ENCODE measurements around the gene BSN. TPM values are rescaled to one million over a fixed set of nuclear protein-coding genes. Genes with fewer than 3 reads are reported as not detected.
A peak's percentile ranks its signal among the peaks of the same experiment; 100 is the strongest.

The BSN gene
- total RNA-seq, 2 donors from 2014 or later, result 0.82 to 11.6 TPM

- intact Hi-C loops (cut with DNase I), result no loop called here
- 65% methylated on average over 2 of the region's 2 CpGs for WGBS
- Histone ChIP-seq H3K27ac (no peak overlapping the region), H3K4me3 (no peak overlapping the region), H3K4me1 (replicated peaks) (no peaks in the 10 kb centered on the region), H3K9me3 (no peaks in the 10 kb centered on the region), H3K27me3 (replicated peaks; ENCODE audit: insufficient read depth) (no peaks in the 10 kb centered on the region), H3K36me3 (no peaks in the 10 kb centered on the region)
- DNase-seq (ENCODE audit: low spot score), result no peak
- TF ChIP-seq POLR2A (IDR thresholded peaks at IDR 0.05) (no peak), POLR2AphosphoS5 (IDR thresholded peaks at IDR 0.05) (no peak), CTCF (IDR thresholded peaks at IDR 0.05) (no peak)
These were observed 34.3 kb upstream of the BSN start for GRCh38 chr3:49519916-49520385.

GRCh38 chr3:49523756-49524747, 30.2 kb upstream of the BSN start:
- intact Hi-C loops (cut with DNase I), result no loop called here
- no peaks in the 10 kb centered on the region for H3K4me1 ChIP-seq (replicated peaks)
- TF ChIP-seq POLR2AphosphoS5 (IDR thresholded peaks at IDR 0.05) (peak; percentile 73), POLR2A (IDR thresholded peaks at IDR 0.05) (no peak)
- H3K4me3 ChIP-seq, result no peak overlapping the region
- 39% methylated on average over 5 of the region's 5 CpGs for WGBS
- DNase-seq (ENCODE audit: low spot score), result peak; percentile 77
- H3K36me3 ChIP-seq, result no peaks in the 10 kb centered on the region
- peak overlapping the region in 1 of 2 donors; percentile 27 for H3K27ac ChIP-seq
- no peaks in the 10 kb centered on the region for H3K9me3 ChIP-seq
- H3K27me3 ChIP-seq (replicated peaks; ENCODE audit: insufficient read depth), result no peaks in the 10 kb centered on the region

- TF ChIP-seq POLR2AphosphoS5 (IDR thresholded peaks at IDR 0.05), result no peak
- no peak for TF ChIP-seq POLR2A (IDR thresholded peaks at IDR 0.05)
- no peak for TF ChIP-seq CTCF (IDR thresholded peaks at IDR 0.05)
- H3K27me3 ChIP-seq (replicated peaks; ENCODE audit: insufficient read depth), result no peaks in the 10 kb centered on the region
- H3K4me3 ChIP-seq, result no peak overlapping the region
- H3K9me3 ChIP-seq, result no peaks in the 10 kb centered on the region
- H3K36me3 ChIP-seq, result peaks cover 3 to 12% of the 10 kb centered on the region in 2 donors
- DNase-seq (ENCODE audit: low spot score), result no peak
- H3K27ac ChIP-seq, result no peak overlapping the region
- intact Hi-C loops (cut with DNase I), result no loop called here
- no peaks in the 10 kb centered on the region for H3K4me1 ChIP-seq (replicated peaks)
These were observed 24.7 kb upstream of the BSN start for GRCh38 chr3:49529567-49529966.

GRCh38 chr3:49530231-49530630, 24.0 kb upstream of the BSN start:
- H3K27me3 ChIP-seq (replicated peaks; ENCODE audit: insufficient read depth), result no peaks in the 10 kb centered on the region
- no peak for DNase-seq (ENCODE audit: low spot score)
- no peak overlapping the region for H3K4me3 ChIP-seq
- 76% methylated on average over 5 of the region's 5 CpGs for WGBS
- intact Hi-C loops (cut with DNase I), result no loop called here
- no peaks in the 10 kb centered on the region for H3K9me3 ChIP-seq
- TF ChIP-seq POLR2A (IDR thresholded peaks at IDR 0.05) (no peak), POLR2AphosphoS5 (IDR thresholded peaks at IDR 0.05) (no peak), CTCF (IDR thresholded peaks at IDR 0.05) (no peak)
- H3K36me3 ChIP-seq, result peaks cover 3 to 12% of the 10 kb centered on the region in 2 donors
- no peak overlapping the region for H3K27ac ChIP-seq
- no peaks in the 10 kb centered on the region for H3K4me1 ChIP-seq (replicated peaks)

- H3K4me3 ChIP-seq, result no peak overlapping the region
- 93% methylated on average over 5 of the region's 8 CpGs for WGBS
- H3K9me3 ChIP-seq, result no peaks in the 10 kb centered on the region
- H3K27ac ChIP-seq, result no peak overlapping the region
- peaks cover 3 to 12% of the 10 kb centered on the region in 2 donors for H3K36me3 ChIP-seq
- no peaks in the 10 kb centered on the region for H3K4me1 ChIP-seq (replicated peaks)
- intact Hi-C loops (cut with DNase I), result no loop called here
- TF ChIP-seq CTCF (IDR thresholded peaks at IDR 0.05) (no peak), POLR2AphosphoS5 (IDR thresholded peaks at IDR 0.05) (no peak), POLR2A (IDR thresholded peaks at IDR 0.05) (no peak)
- H3K27me3 ChIP-seq (replicated peaks; ENCODE audit: insufficient read depth), result no peaks in the 10 kb centered on the region
- DNase-seq (ENCODE audit: low spot score), result no peak
These were observed 23.6 kb upstream of the BSN start for GRCh38 chr3:49530701-49531100.
